ENCODE measurements around the gene DLG4. TPM values are rescaled to one million over a fixed set of nuclear protein-coding genes. Genes with fewer than 3 reads are reported as not detected.

The DLG4 gene
- total RNA-seq, 1 donor from 2014 or later = 45.6 TPM

GRCh38 chr17:7186241-7186640, 33.4 kb downstream of the DLG4 start:
- no peaks in the 10 kb centered on the region for H3K9me3 ChIP-seq (ENCODE audit: insufficient read depth, low read depth, low read length)
- H3K4me3 Mint-ChIP-seq (ENCODE audit: unreplicated experiment) = no peak overlapping the region
- no peaks in the 10 kb centered on the region for H4K20me1 ChIP-seq (ENCODE audit: insufficient read depth, low read length)
- no peak overlapping the region for H3K4me2 ChIP-seq (ENCODE audit: low read length)
- H2AFZ ChIP-seq (ENCODE audit: low read depth, low read length) = no peak overlapping the region
- FAIRE-seq = no peak
- peaks cover 5% of the 10 kb centered on the region for H3K4me1 Mint-ChIP-seq (ENCODE audit: low read depth, unreplicated experiment)
- peaks cover 13% of the 10 kb centered on the region for H3K36me3 Mint-ChIP-seq (ENCODE audit: low read depth, unreplicated experiment)
- no peak overlapping the region for H3K27ac ChIP-seq (ENCODE audit: low read depth, low read length)
- no peak overlapping the region for H3K27ac Mint-ChIP-seq (ENCODE audit: unreplicated experiment)
- H3K9me3 Mint-ChIP-seq (ENCODE audit: unreplicated experiment) = no peaks in the 10 kb centered on the region
- H3K4me1 ChIP-seq (ENCODE audit: insufficient read depth, low read length) = no peaks in the 10 kb centered on the region
- no peaks in the 10 kb centered on the region for H3K27me3 ChIP-seq (ENCODE audit: insufficient read depth, low read length)
- no peak for DNase-seq (ENCODE audit: low read depth)
- H3K9ac ChIP-seq (ENCODE audit: low read length) = no peak overlapping the region
- no peaks in the 10 kb centered on the region for H3K79me2 ChIP-seq (ENCODE audit: insufficient read depth, low read length)
- no peaks in the 10 kb centered on the region for H3K36me3 ChIP-seq (ENCODE audit: insufficient read depth, low read length)
- H3K27me3 Mint-ChIP-seq (ENCODE audit: low read depth, unreplicated experiment) = no peaks in the 10 kb centered on the region
- TF ChIP-seq EZH2 (IDR thresholded peaks at IDR 0.05; ENCODE audit: insufficient read depth, low read length) = no peak
- TF ChIP-seq, protein P1, sequence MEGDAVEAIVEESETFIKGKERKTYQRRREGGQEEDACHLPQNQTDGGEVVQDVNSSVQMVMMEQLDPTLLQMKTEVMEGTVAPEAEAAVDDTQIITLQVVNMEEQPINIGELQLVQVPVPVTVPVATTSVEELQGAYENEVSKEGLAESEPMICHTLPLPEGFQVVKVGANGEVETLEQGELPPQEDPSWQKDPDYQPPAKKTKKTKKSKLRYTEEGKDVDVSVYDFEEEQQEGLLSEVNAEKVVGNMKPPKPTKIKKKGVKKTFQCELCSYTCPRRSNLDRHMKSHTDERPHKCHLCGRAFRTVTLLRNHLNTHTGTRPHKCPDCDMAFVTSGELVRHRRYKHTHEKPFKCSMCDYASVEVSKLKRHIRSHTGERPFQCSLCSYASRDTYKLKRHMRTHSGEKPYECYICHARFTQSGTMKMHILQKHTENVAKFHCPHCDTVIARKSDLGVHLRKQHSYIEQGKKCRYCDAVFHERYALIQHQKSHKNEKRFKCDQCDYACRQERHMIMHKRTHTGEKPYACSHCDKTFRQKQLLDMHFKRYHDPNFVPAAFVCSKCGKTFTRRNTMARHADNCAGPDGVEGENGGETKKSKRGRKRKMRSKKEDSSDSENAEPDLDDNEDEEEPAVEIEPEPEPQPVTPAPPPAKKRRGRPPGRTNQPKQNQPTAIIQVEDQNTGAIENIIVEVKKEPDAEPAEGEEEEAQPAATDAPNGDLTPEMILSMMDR (IDR thresholded peaks at IDR 0.05; ENCODE audit: insufficient read depth, low read depth, low read length) = no peak
- no peak overlapping the region for H3K4me3 ChIP-seq (ENCODE audit: insufficient read depth, low read depth, low read length)

DNA sequence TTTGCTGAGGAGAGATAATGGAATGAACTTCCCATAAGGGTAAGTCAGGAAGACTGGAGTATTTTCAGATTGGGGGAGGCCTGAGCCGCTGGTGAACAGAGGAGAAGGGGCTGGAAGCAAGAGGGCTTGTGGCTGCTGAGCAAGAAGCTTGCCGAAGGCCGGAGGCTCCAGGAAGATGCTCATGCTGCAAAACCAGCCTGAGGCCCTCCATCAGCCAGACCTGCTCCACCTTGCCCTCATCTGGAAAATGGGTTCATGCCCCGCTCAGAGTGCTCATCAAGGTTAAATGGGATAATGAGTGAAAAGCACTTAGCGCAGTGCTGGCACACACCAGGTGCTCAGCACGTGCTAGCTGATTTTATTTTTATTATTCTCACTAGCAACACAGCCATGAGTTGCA, 35.0 kb downstream of the DLG4 start:
- no peak for TF ChIP-seq EZH2 (IDR thresholded peaks at IDR 0.05; ENCODE audit: insufficient read depth, low read length)
- TF ChIP-seq, protein P1 (IDR thresholded peaks at IDR 0.05; ENCODE audit: insufficient read depth, low read depth, low read length) = no peak
- H3K36me3 ChIP-seq (ENCODE audit: insufficient read depth, low read length) = no peaks in the 10 kb centered on the region
- H2AFZ ChIP-seq (ENCODE audit: low read depth, low read length) = no peak overlapping the region
- H4K20me1 ChIP-seq (ENCODE audit: insufficient read depth, low read length) = no peaks in the 10 kb centered on the region
- no peaks in the 10 kb centered on the region for H3K27me3 ChIP-seq (ENCODE audit: insufficient read depth, low read length)
- H3K4me3 ChIP-seq (ENCODE audit: insufficient read depth, low read depth, low read length) = no peak overlapping the region
- no peak overlapping the region for H3K27ac Mint-ChIP-seq (ENCODE audit: unreplicated experiment)
- no peak overlapping the region for H3K27ac ChIP-seq (ENCODE audit: low read depth, low read length)
- no peak overlapping the region for H3K4me2 ChIP-seq (ENCODE audit: low read length)
- H3K9ac ChIP-seq (ENCODE audit: low read length) = no peak overlapping the region
- peaks cover 13% of the 10 kb centered on the region for H3K36me3 Mint-ChIP-seq (ENCODE audit: low read depth, unreplicated experiment)
- no peak for DNase-seq (ENCODE audit: low read depth)
- H3K4me1 ChIP-seq (ENCODE audit: insufficient read depth, low read length) = no peaks in the 10 kb centered on the region
- peaks cover 5% of the 10 kb centered on the region for H3K4me1 Mint-ChIP-seq (ENCODE audit: low read depth, unreplicated experiment)
- no peaks in the 10 kb centered on the region for H3K9me3 Mint-ChIP-seq (ENCODE audit: unreplicated experiment)
- no peak for FAIRE-seq
- no peaks in the 10 kb centered on the region for H3K9me3 ChIP-seq (ENCODE audit: insufficient read depth, low read depth, low read length)
- H3K27me3 Mint-ChIP-seq (ENCODE audit: low read depth, unreplicated experiment) = no peaks in the 10 kb centered on the region
- H3K4me3 Mint-ChIP-seq (ENCODE audit: unreplicated experiment) = no peak overlapping the region
- H3K79me2 ChIP-seq (ENCODE audit: insufficient read depth, low read length) = no peaks in the 10 kb centered on the region

DNA sequence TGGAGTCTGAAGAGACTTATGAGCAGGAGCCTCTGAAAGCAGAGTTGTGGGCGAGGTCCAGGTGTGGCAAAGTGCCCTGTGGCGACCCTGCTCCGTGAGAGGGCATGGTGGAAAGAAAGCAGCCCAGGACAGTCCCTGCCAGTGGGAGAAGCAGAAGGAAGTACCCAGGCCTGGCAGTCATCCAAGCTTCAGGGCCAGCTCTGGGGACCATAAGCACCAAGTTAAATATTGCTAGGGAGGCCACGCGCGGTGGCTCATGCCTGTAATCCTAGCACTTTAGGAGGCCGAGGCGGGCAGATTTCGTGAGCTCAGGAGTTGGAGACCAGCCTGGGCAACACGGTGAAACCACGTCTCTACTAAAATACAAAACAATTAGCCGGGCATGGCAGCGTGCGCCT, 35.5 kb downstream of the DLG4 start:
- Mint-ChIP-seq H3K4me3 (ENCODE audit: unreplicated experiment) (no peak overlapping the region), H3K4me1 (ENCODE audit: low read depth, unreplicated experiment) (peaks cover 5% of the 10 kb centered on the region), H3K36me3 (ENCODE audit: low read depth, unreplicated experiment) (peaks cover 12% of the 10 kb centered on the region), H3K27me3 (ENCODE audit: low read depth, unreplicated experiment) (no peaks in the 10 kb centered on the region), H3K27ac (ENCODE audit: unreplicated experiment) (no peak overlapping the region), H3K9me3 (ENCODE audit: unreplicated experiment) (no peaks in the 10 kb centered on the region)
- no peak for DNase-seq (ENCODE audit: low read depth)
- Histone ChIP-seq H3K9me3 (ENCODE audit: insufficient read depth, low read depth, low read length) (no peaks in the 10 kb centered on the region), H3K4me2 (ENCODE audit: low read length) (no peak overlapping the region), H3K27ac (ENCODE audit: low read depth, low read length) (no peak overlapping the region), H3K27me3 (ENCODE audit: insufficient read depth, low read length) (no peaks in the 10 kb centered on the region), H3K9ac (ENCODE audit: low read length) (no peak overlapping the region), H3K4me1 (ENCODE audit: insufficient read depth, low read length) (no peaks in the 10 kb centered on the region), H3K36me3 (ENCODE audit: insufficient read depth, low read length) (no peaks in the 10 kb centered on the region), H3K4me3 (ENCODE audit: insufficient read depth, low read depth, low read length) (no peak overlapping the region), H2AFZ (ENCODE audit: low read depth, low read length) (no peak overlapping the region), H4K20me1 (ENCODE audit: insufficient read depth, low read length) (no peaks in the 10 kb centered on the region), H3K79me2 (ENCODE audit: insufficient read depth, low read length) (no peaks in the 10 kb centered on the region)
- FAIRE-seq = no peak
- no peak for TF ChIP-seq EZH2 (IDR thresholded peaks at IDR 0.05; ENCODE audit: insufficient read depth, low read length)
- TF ChIP-seq, protein P1 (IDR thresholded peaks at IDR 0.05; ENCODE audit: insufficient read depth, low read depth, low read length) = no peak
